ENCODE data around the gene MZT2B.
"Not testable (repeated sequence)": the region's sequence is repeated elsewhere in the genome, so short reads cannot be mapped to it uniquely, and the experiment has no call there.

The MZT2B gene

GRCh38 chr2:130152816-130153595 is 29.1 kb upstream of the MZT2B start:
- no peak for DNase-seq

GRCh38 chr2:130153721-130154422 is 28.2 kb upstream of the MZT2B start:
- DNase-seq, result not testable (repeated sequence)

- not testable (repeated sequence) for DNase-seq
Observed at GRCh38 chr2:130154423-130154770, 27.7 kb upstream of the MZT2B start.

GRCh38 chr2:130154773-130155765 is 27.0 kb upstream of the MZT2B start:
- DNase-seq, result no peak

GRCh38 chr2:130155956-130156623 is 26.0 kb upstream of the MZT2B start:
- peak in 1 of 5 donors; percentile 32 for DNase-seq

GRCh38 chr2:130156624-130157004 is 25.4 kb upstream of the MZT2B start:
- no peak for DNase-seq

GRCh38 chr2:130157354-130157753 is 24.7 kb upstream of the MZT2B start:
- DNase-seq, result not testable (repeated sequence)

- DNase-seq, result not testable (repeated sequence)
Observed at GRCh38 chr2:130157825-130158514, 24.1 kb upstream of the MZT2B start.

GRCh38 chr2:130158631-130159030 is 23.4 kb upstream of the MZT2B start:
- no peak for DNase-seq

GRCh38 chr2:130159376-130159775 is 22.7 kb upstream of the MZT2B start:
- DNase-seq, result not testable (repeated sequence)

- DNase-seq, result no peak
Observed at GRCh38 chr2:130160131-130160530, 21.9 kb upstream of the MZT2B start.

GRCh38 chr2:130160838-130161705 is 21.0 kb upstream of the MZT2B start:
- DNase-seq, result not testable (repeated sequence)

GRCh38 chr2:130162486-130162885 is 19.6 kb upstream of the MZT2B start:
- not testable (repeated sequence) for DNase-seq

GRCh38 chr2:130162968-130163367 is 19.1 kb upstream of the MZT2B start:
- no peak for DNase-seq

GRCh38 chr2:130165293-130166016 is 16.6 kb upstream of the MZT2B start:
- DNase-seq, result no peak

- not testable (repeated sequence) for DNase-seq
Observed at GRCh38 chr2:130166611-130167010, 15.5 kb upstream of the MZT2B start.

- peak in 1 of 5 donors; percentile 68 for DNase-seq
Observed at GRCh38 chr2:130169163-130169562, 12.9 kb upstream of the MZT2B start.

- peak in 1 of 5 donors; percentile 33 for DNase-seq
Observed at GRCh38 chr2:130169896-130170295, 12.2 kb upstream of the MZT2B start.

GRCh38 chr2:130174866-130175265 is 7.2 kb upstream of the MZT2B start:
- DNase-seq, result peak in 1 of 5 donors; percentile 37
